Activated T-cell treated with anti-CD3 and anti-CD28 coated beads, Interleukin-2, amount 50 U/mL, for 24 hours (primary cell): ENCODE results near the gene STK39.

Experiments used
- DNase-seq: peaks from one replicate; pipeline ENCODE4 v3.0.0-alpha.2; 2020
- H3K27ac Mint-ChIP-seq: 2 replicates; pipeline ENCODE4 v1.8.0; 2020; ENCODE audit warnings: mild to moderate bottlenecking, mixed read lengths
- H3K27me3 Mint-ChIP-seq: 2 replicates; pipeline ENCODE4 v1.8.0; 2020; ENCODE audit warnings: mixed read lengths
- H3K36me3 Mint-ChIP-seq: 2 replicates; pipeline ENCODE4 v1.8.0; 2020; ENCODE audit warnings: low read depth, mixed read lengths
- H3K4me1 Mint-ChIP-seq: 2 replicates; pipeline ENCODE4 v1.8.0; 2020; ENCODE audit warnings: low read depth, mixed read lengths
- H3K4me3 Mint-ChIP-seq: 2 replicates; pipeline ENCODE4 v1.8.0; 2020; ENCODE audit warnings: mild to moderate bottlenecking, moderate library complexity, mixed read lengths
- H3K9me3 Mint-ChIP-seq: 2 replicates; pipeline ENCODE4 v1.8.0; 2020; ENCODE audit warnings: mixed read lengths

The STK39 gene

GRCh38 chr2:167940734-167941507 is 306.5 kb downstream of the STK39 start:
- DNase-seq: no peak
- Mint-ChIP-seq H3K36me3 (no peaks in the 10 kb centered on the region), H3K27ac (no peak overlapping the region), H3K4me1 (no peaks in the 10 kb centered on the region), H3K4me3 (no peak overlapping the region), H3K9me3 (no peaks in the 10 kb centered on the region), H3K27me3 (peaks cover 19% of the 10 kb centered on the region)

- H3K9me3 Mint-ChIP-seq: no peaks in the 10 kb centered on the region
- DNase-seq: no peak
- no peak overlapping the region for H3K4me3 Mint-ChIP-seq
- H3K4me1 Mint-ChIP-seq: no peaks in the 10 kb centered on the region
- no peak overlapping the region for H3K27ac Mint-ChIP-seq
- H3K27me3 Mint-ChIP-seq: peaks cover 19% of the 10 kb centered on the region
- no peaks in the 10 kb centered on the region for H3K36me3 Mint-ChIP-seq
Observed at GRCh38 chr2:167940346-167940725, 307.1 kb downstream of the STK39 start.

- peaks cover 19% of the 10 kb centered on the region for H3K27me3 Mint-ChIP-seq
- no peaks in the 10 kb centered on the region for H3K9me3 Mint-ChIP-seq
- H3K4me1 Mint-ChIP-seq: no peaks in the 10 kb centered on the region
- H3K36me3 Mint-ChIP-seq: no peaks in the 10 kb centered on the region
- H3K27ac Mint-ChIP-seq: no peak overlapping the region
- no peak for DNase-seq
- no peak overlapping the region for H3K4me3 Mint-ChIP-seq
Observed at GRCh38 chr2:167939514-167940345, 307.7 kb downstream of the STK39 start.

GRCh38 chr2:167937403-167937802 is 310.0 kb downstream of the STK39 start:
- H3K27ac Mint-ChIP-seq: no peak overlapping the region
- H3K36me3 Mint-ChIP-seq: no peaks in the 10 kb centered on the region
- H3K27me3 Mint-ChIP-seq: peaks cover 19% of the 10 kb centered on the region
- no peak overlapping the region for H3K4me3 Mint-ChIP-seq
- no peak for DNase-seq
- no peaks in the 10 kb centered on the region for H3K4me1 Mint-ChIP-seq
- H3K9me3 Mint-ChIP-seq: no peaks in the 10 kb centered on the region

GRCh38 chr2:167935803-167936110 is 311.6 kb downstream of the STK39 start:
- Mint-ChIP-seq H3K36me3 (no peaks in the 10 kb centered on the region), H3K4me1 (no peaks in the 10 kb centered on the region), H3K9me3 (no peaks in the 10 kb centered on the region), H3K27me3 (peaks cover 14% of the 10 kb centered on the region), H3K27ac (no peak overlapping the region), H3K4me3 (no peak overlapping the region)
- DNase-seq: no peak

GRCh38 chr2:167933097-167933814 is 314.1 kb downstream of the STK39 start:
- Mint-ChIP-seq H3K9me3 (no peaks in the 10 kb centered on the region), H3K4me3 (no peak overlapping the region), H3K27me3 (peaks cover 3% of the 10 kb centered on the region), H3K4me1 (no peaks in the 10 kb centered on the region), H3K36me3 (no peaks in the 10 kb centered on the region), H3K27ac (no peak overlapping the region)
- no peak for DNase-seq

- H3K27ac Mint-ChIP-seq: no peak overlapping the region
- H3K9me3 Mint-ChIP-seq: no peaks in the 10 kb centered on the region
- H3K4me1 Mint-ChIP-seq: no peaks in the 10 kb centered on the region
- no peak for DNase-seq
- no peaks in the 10 kb centered on the region for H3K36me3 Mint-ChIP-seq
- H3K27me3 Mint-ChIP-seq: peaks cover 3% of the 10 kb centered on the region
- no peak overlapping the region for H3K4me3 Mint-ChIP-seq
Observed at GRCh38 chr2:167932123-167932693, 315.2 kb downstream of the STK39 start.

GRCh38 chr2:167929484-167929883 is 317.9 kb downstream of the STK39 start:
- Mint-ChIP-seq H3K27ac (no peak overlapping the region), H3K9me3 (no peaks in the 10 kb centered on the region), H3K27me3 (peaks cover 3% of the 10 kb centered on the region), H3K4me3 (no peak overlapping the region), H3K4me1 (no peaks in the 10 kb centered on the region), H3K36me3 (no peaks in the 10 kb centered on the region)
- DNase-seq: no peak

- no peaks in the 10 kb centered on the region for H3K36me3 Mint-ChIP-seq
Observed at GRCh38 chr2:167928434-167928833, 319.0 kb downstream of the STK39 start.

GRCh38 chr2:167925758-167926157 is 321.6 kb downstream of the STK39 start:
- no peak for DNase-seq
- H3K36me3 Mint-ChIP-seq: no peaks in the 10 kb centered on the region

More at GRCh38 chr2:167928434-167928833, 319.0 kb downstream of the STK39 start:
- Mint-ChIP-seq H3K4me3 (no peak overlapping the region), H3K4me1 (no peaks in the 10 kb centered on the region), H3K9me3 (no peaks in the 10 kb centered on the region), H3K27me3 (peaks cover 3% of the 10 kb centered on the region), H3K27ac (no peak overlapping the region)
- no peak for DNase-seq

GRCh38 chr2:167924556-167924955 is 322.8 kb downstream of the STK39 start:
- no peak overlapping the region for H3K4me3 Mint-ChIP-seq
- H3K27ac Mint-ChIP-seq: no peak overlapping the region
- H3K9me3 Mint-ChIP-seq: no peaks in the 10 kb centered on the region
- peaks cover 2% of the 10 kb centered on the region for H3K27me3 Mint-ChIP-seq
- no peak for DNase-seq
- H3K4me1 Mint-ChIP-seq: no peaks in the 10 kb centered on the region
- no peaks in the 10 kb centered on the region for H3K36me3 Mint-ChIP-seq

More at GRCh38 chr2:167925758-167926157, 321.6 kb downstream of the STK39 start:
- Mint-ChIP-seq H3K27me3 (peaks cover 3% of the 10 kb centered on the region), H3K4me1 (no peaks in the 10 kb centered on the region), H3K4me3 (no peak overlapping the region), H3K9me3 (no peaks in the 10 kb centered on the region), H3K27ac (no peak overlapping the region)

- no peaks in the 10 kb centered on the region for H3K36me3 Mint-ChIP-seq
- no peak overlapping the region for H3K4me3 Mint-ChIP-seq
- no peaks in the 10 kb centered on the region for H3K4me1 Mint-ChIP-seq
- H3K9me3 Mint-ChIP-seq: no peaks in the 10 kb centered on the region
- H3K27me3 Mint-ChIP-seq: peaks cover 7% of the 10 kb centered on the region
- DNase-seq: no peak
- no peak overlapping the region for H3K27ac Mint-ChIP-seq
Observed at GRCh38 chr2:167916756-167917155, 330.6 kb downstream of the STK39 start.

GRCh38 chr2:167914969-167915368 is 332.4 kb downstream of the STK39 start:
- Mint-ChIP-seq H3K4me1 (no peaks in the 10 kb centered on the region), H3K36me3 (no peaks in the 10 kb centered on the region), H3K27me3 (peaks cover 14% of the 10 kb centered on the region), H3K9me3 (no peaks in the 10 kb centered on the region), H3K4me3 (no peak overlapping the region), H3K27ac (no peak overlapping the region)
- DNase-seq: no peak

- no peaks in the 10 kb centered on the region for H3K36me3 Mint-ChIP-seq
- H3K9me3 Mint-ChIP-seq: no peaks in the 10 kb centered on the region
- no peaks in the 10 kb centered on the region for H3K4me1 Mint-ChIP-seq
Observed at GRCh38 chr2:167908786-167909185, 338.6 kb downstream of the STK39 start.

More at GRCh38 chr2:167908786-167909185, 338.6 kb downstream of the STK39 start:
- H3K27ac Mint-ChIP-seq: no peak overlapping the region
- H3K4me3 Mint-ChIP-seq: no peak overlapping the region
- peaks cover 10% of the 10 kb centered on the region for H3K27me3 Mint-ChIP-seq
- DNase-seq: no peak
